GM21717 (cell line): ENCODE data around the gene AUTS2.
"Not testable (repeated sequence)": the region's sequence is repeated elsewhere in the genome, so short reads cannot be mapped to it uniquely, and the experiment has no call there.

Experiments
- ATAC-seq: cut with Tn5 transposase; IDR thresholded peaks from one replicate; pipeline ENCODE4 v1.9.1; 2021; ENCODE audit warnings: mild to moderate bottlenecking, moderate library complexity; ENCODE audit not compliant: unreplicated experiment

AUTS2 gene

GRCh38 chr7:69782917-69783684 is 184.8 kb downstream of the AUTS2 start:
- no peak for ATAC-seq

GRCh38 chr7:69786130-69786529 is 187.9 kb downstream of the AUTS2 start:
- not testable (repeated sequence) for ATAC-seq

- ATAC-seq = no peak
Observed at GRCh38 chr7:69786730-69787395, 188.6 kb downstream of the AUTS2 start.

GRCh38 chr7:69787736-69788431 is 189.6 kb downstream of the AUTS2 start:
- no peak for ATAC-seq

- ATAC-seq = no peak
Observed at GRCh38 chr7:69789563-69789962, 191.3 kb downstream of the AUTS2 start.

- ATAC-seq = no peak
Observed at GRCh38 chr7:69790977-69791724, 192.9 kb downstream of the AUTS2 start.

- no peak for ATAC-seq
Observed at GRCh38 chr7:69791739-69792138, 193.5 kb downstream of the AUTS2 start.

GRCh38 chr7:69795932-69796331 is 197.7 kb downstream of the AUTS2 start:
- no peak for ATAC-seq

GRCh38 chr7:69796416-69796815 is 198.1 kb downstream of the AUTS2 start:
- no peak for ATAC-seq

GRCh38 chr7:69799048-69799697 is 200.9 kb downstream of the AUTS2 start:
- ATAC-seq = no peak

GRCh38 chr7:69799990-69800389 is 201.7 kb downstream of the AUTS2 start:
- ATAC-seq = no peak

GRCh38 chr7:69800495-69800894 is 202.2 kb downstream of the AUTS2 start:
- no peak for ATAC-seq

GRCh38 chr7:69801729-69802682 is 203.7 kb downstream of the AUTS2 start:
- no peak for ATAC-seq

GRCh38 chr7:69803699-69804516 is 205.6 kb downstream of the AUTS2 start:
- ATAC-seq = peak; percentile 87

GRCh38 chr7:69804962-69805361 is 206.7 kb downstream of the AUTS2 start:
- ATAC-seq = no peak

- no peak for ATAC-seq
Observed at GRCh38 chr7:69808391-69808790, 210.1 kb downstream of the AUTS2 start.

GRCh38 chr7:69811476-69812308 is 213.4 kb downstream of the AUTS2 start:
- ATAC-seq = no peak

GRCh38 chr7:69812756-69813155 is 214.5 kb downstream of the AUTS2 start:
- no peak for ATAC-seq
